CD14-positive monocyte (primary cell): ENCODE results near the gene NRM. TPM values are rescaled to one million over a fixed set of nuclear protein-coding genes. Genes with fewer than 3 reads are reported as not detected.

Source experiments
- DNase-seq, 3 donors: peaks; one replicate each; pipeline ENCODE4 v3.0.0-alpha.2; 2011 to 2022
- H2AFZ ChIP-seq: 2 replicates; pipeline ENCODE4 v1.6.0; 2012; ENCODE audit warnings: mild to moderate bottlenecking, low read depth, low read length, inconsistent platforms; ENCODE audit not compliant: insufficient read depth, poor library complexity, severe bottlenecking
- H3K27ac ChIP-seq, 2 donors: 1 replicate in 1 of 2; 2 replicates in 1 of 2; pipeline ENCODE4 v1.5.1; 2012 to 2013; ENCODE audit warnings: low read length in 2 of 2, control low read depth in 1 of 2, inconsistent platforms in 1 of 2, low read depth in 1 of 2, mild to moderate bottlenecking in 1 of 2
- H3K27me3 ChIP-seq, 2 donors: one replicate each; pipeline versions ENCODE4 v1.6.0 to v1.6.1; 2011 to 2013; ENCODE audit warnings: low read length in 2 of 2; ENCODE audit not compliant: control insufficient read depth in 2 of 2, insufficient read depth in 2 of 2
- H3K36me3 ChIP-seq, 2 donors: replicated peaks in 1 of 2; 1 replicate in 1 of 2; 2 replicates in 1 of 2; pipeline versions ENCODE4 v1.5.1 to v1.6.1; 2012 to 2013; ENCODE audit warnings: low read length in 2 of 2, control low read depth in 1 of 2, inconsistent platforms in 1 of 2, mild to moderate bottlenecking in 1 of 2; ENCODE audit not compliant: insufficient read depth in 2 of 2, control insufficient read depth in 1 of 2
- H3K4me1 ChIP-seq, 2 donors: 1 replicate in 1 of 2; 2 replicates in 1 of 2; pipeline versions ENCODE4 v1.5.1 to v1.6.1; 2012 to 2013; ENCODE audit warnings: low read length in 2 of 2, control low read depth in 1 of 2, inconsistent platforms in 1 of 2, mild to moderate bottlenecking in 1 of 2, moderate library complexity in 1 of 2; ENCODE audit not compliant: insufficient read depth in 2 of 2, control insufficient read depth in 1 of 2
- H3K4me2 ChIP-seq: replicated peaks from 2 replicates; pipeline ENCODE3; 2012; ENCODE audit warnings: low read length, moderate library complexity, mild to moderate bottlenecking; ENCODE audit not compliant: poor library complexity, severe bottlenecking; ENCODE audit errors: extremely low read depth
- H3K4me3 ChIP-seq, 3 experiments: fragments of 200-600 bp in 1 of 3; sonication (generic) in 1 of 3; replicated peaks in 1 of 3; 1 replicate in 2 of 3; 2 replicates in 1 of 3; pipeline ENCODE4 v1.5.1; 2011 to 2013; ENCODE audit warnings: low read length in 3 of 3, mild to moderate bottlenecking in 3 of 3, control low read depth in 2 of 3, low read depth in 2 of 3, inconsistent platforms in 1 of 3, moderate library complexity in 1 of 3
- H3K79me2 ChIP-seq: 2 replicates; pipeline ENCODE4 v1.6.0; 2012; ENCODE audit warnings: mild to moderate bottlenecking, control low read depth, inconsistent platforms, low read length, moderate library complexity; ENCODE audit not compliant: insufficient read depth
- H3K9ac ChIP-seq: 2 replicates; pipeline ENCODE4 v1.6.0; 2017; ENCODE audit warnings: low read length, mild to moderate bottlenecking; ENCODE audit not compliant: insufficient read depth, poor library complexity, severe bottlenecking
- H3K9me3 ChIP-seq, 2 donors: replicated peaks in 1 of 2; 1 replicate in 1 of 2; 2 replicates in 1 of 2; pipeline versions ENCODE4 v1.5.1 to v1.6.1; 2012 to 2013; ENCODE audit warnings: low read length in 2 of 2, control low read depth in 1 of 2; ENCODE audit not compliant: control insufficient read depth in 1 of 2, insufficient read depth in 1 of 2
- H4K20me1 ChIP-seq: 2 replicates; pipeline ENCODE4 v1.6.0; 2012; ENCODE audit warnings: mild to moderate bottlenecking, low read length, control low read depth, moderate library complexity; ENCODE audit not compliant: insufficient read depth
- H3K27ac Mint-ChIP-seq, 7 donors: one replicate each; pipeline ENCODE4 v1.8.0; 2020; ENCODE audit warnings: mild to moderate bottlenecking in 7 of 7, mixed read lengths in 7 of 7, moderate library complexity in 6 of 7, inconsistent platforms in 2 of 7
- H3K27me3 Mint-ChIP-seq, 3 donors: one replicate each; pipeline ENCODE4 v1.8.0; 2021 to 2022; ENCODE audit warnings: low read depth in 3 of 3, mild to moderate bottlenecking in 3 of 3, mixed read lengths in 3 of 3, moderate library complexity in 3 of 3, inconsistent platforms in 1 of 3
- H3K36me3 Mint-ChIP-seq, 2 donors: one replicate each; pipeline ENCODE4 v1.8.0; 2020; ENCODE audit warnings: mixed read lengths in 2 of 2, inconsistent platforms in 1 of 2, mild to moderate bottlenecking in 1 of 2
- H3K4me1 Mint-ChIP-seq: one replicate; pipeline ENCODE4 v1.8.0; 2020; ENCODE audit warnings: mild to moderate bottlenecking, mixed read lengths
- H3K4me3 Mint-ChIP-seq, 2 donors: one replicate each; pipeline ENCODE4 v1.8.0; 2020; ENCODE audit warnings: mild to moderate bottlenecking in 2 of 2, mixed read lengths in 2 of 2, moderate library complexity in 1 of 2
- H3K9me3 Mint-ChIP-seq, 7 donors: one replicate each; pipeline ENCODE4 v1.8.0; 2020 to 2022; ENCODE audit warnings: mixed read lengths in 7 of 7, mild to moderate bottlenecking in 6 of 7, moderate library complexity in 6 of 7, inconsistent platforms in 2 of 7
- CTCF ChIP-seq: fragments of 200-600 bp; IDR thresholded peaks from one replicate; pipeline ENCODE4 v1.8.0; 2022; ENCODE audit warnings: antibody characterized with exemption, mild to moderate bottlenecking
- WGBS: methylation state at CpG from one replicate; pipeline ENCODE4 v1.1.5; 2013; ENCODE audit warnings: missing lambda C conversion rate; ENCODE audit not compliant: insufficient coverage; 5-methylcytosine and 5-hydroxymethylcytosine counted together
- intact Hi-C, 2 donors: fragments of 100-400 bp; cut with micrococcal nuclease; formaldehyde crosslinking; loops; one replicate each; pipeline versions ENCODE4 v1.15.0 to v1.15.1; 2023
- polyA plus RNA-seq, 3 donors: library from polyadenylated mRNA; depleted of rRNA in 1 of 3; unstranded in 2 of 3; stranded (reverse) in 1 of 3; fragments of 300-500 nt in 2 of 3; fragments of >200 nt in 1 of 3; fragmentation: Illumina TruSeq in 2 of 3; gene quantifications; 1 replicate in 2 of 3; 2 replicates in 1 of 3; pipeline ENCODE4 v1.2.3, GENCODE V29; 2012 to 2021

The NRM gene
- polyA plus RNA-seq, 3 donors: 25.9 to 36.0 (median 35.0) TPM

- Histone ChIP-seq H3K4me1 (peaks cover 48 to 67% of the 10 kb centered on the region in 2 donors), H3K9ac (peak within 1 kb of the TSS; percentile 62), H3K9me3 (no peaks in the 10 kb centered on the region), H3K4me3 (peak within 1 kb of the TSS; percentile 89 to 99 (median 99)), H3K27ac (peak within 1 kb of the TSS; percentile 78 to 85), H3K4me2 (peak within 1 kb of the TSS; percentile 99), H3K79me2 (peaks cover 86% of the 10 kb centered on the region), H3K36me3 (peaks cover 24 to 26% of the 10 kb centered on the region in 2 donors), H3K27me3 (no peaks in the 10 kb centered on the region), H4K20me1 (peaks cover 37% of the 10 kb centered on the region), H2AFZ (peak within 1 kb of the TSS; percentile 60)
- peak within 1 kb of the TSS; percentile 90 to 99 (median 97) for H3K27ac Mint-ChIP-seq
- intact Hi-C loops: loop anchor here (2.0 to 10.0 kb wide), 5 partner anchors 33 to 238 kb away; partner anchors contain the start of genes MRPS18B (in 2 of the 2), PPP1R10 (in 2 of the 2), HLA-E (in 1 of the 2) and PPP1R18 (in 1 of the 2)
- no peak for TF ChIP-seq CTCF
- no peaks in the 10 kb centered on the region for H3K27me3 Mint-ChIP-seq
- peaks cover 25 to 30% of the 10 kb centered on the region in 2 donors for H3K36me3 Mint-ChIP-seq
- no peaks in the 10 kb centered on the region for H3K9me3 Mint-ChIP-seq
- DNase-seq: peak; percentile 96 to 98 (median 96)
- 0% methylated on average over 34 of the region's 38 CpGs for WGBS
- H3K4me1 Mint-ChIP-seq: peaks cover 51% of the 10 kb centered on the region
- H3K4me3 Mint-ChIP-seq: peak within 1 kb of the TSS; percentile 97 to 98
Measured at GRCh38 chr6:30719791-30720737, 29.3 kb upstream of the NRM start, which contains the start of gene TUBB. Gene TUBB, plus strand, starts transcription at chr6:30720352. Its CDS starts 155 bp downstream, at chr6:30720507.

GRCh38 chr6:30719356-30719755, 28.6 kb upstream of the NRM start:
- H3K79me2 ChIP-seq: peaks cover 79% of the 10 kb centered on the region
- peak overlapping the region; percentile 90 to 98 (median 95) for H3K27ac Mint-ChIP-seq
- peak overlapping the region; percentile 60 for H2AFZ ChIP-seq
- H3K36me3 Mint-ChIP-seq: peaks cover 24 to 30% of the 10 kb centered on the region in 2 donors
- peaks cover 17 to 19% of the 10 kb centered on the region in 2 donors for H3K36me3 ChIP-seq
- 13% methylated on average over 8 of the region's 8 CpGs for WGBS
- H3K4me3 Mint-ChIP-seq: peak overlapping the region; percentile 97 to 98
- peaks cover 30% of the 10 kb centered on the region for H4K20me1 ChIP-seq
- DNase-seq: no peak
- no peaks in the 10 kb centered on the region for H3K27me3 ChIP-seq
- H3K4me3 ChIP-seq: peak overlapping the region; percentile 65 to 99 (median 89)
- H3K9ac ChIP-seq: no peak overlapping the region
- peaks cover 0 to 1% (median 0%) of the 10 kb centered on the region in 3 donors for H3K27me3 Mint-ChIP-seq
- H3K4me1 Mint-ChIP-seq: peaks cover 45% of the 10 kb centered on the region
- peak overlapping the region; percentile 77 to 84 for H3K27ac ChIP-seq
- peak overlapping the region; percentile 99 for H3K4me2 ChIP-seq
- intact Hi-C loops: loop anchor here in 1 of 2 donors (2.0 kb wide), 1 partner anchor 103 kb away; the partner anchor contains the start of genes MRPS18B and PPP1R10
- no peaks in the 10 kb centered on the region for H3K9me3 ChIP-seq
- H3K9me3 Mint-ChIP-seq: no peaks in the 10 kb centered on the region
- no peak for TF ChIP-seq CTCF
- H3K4me1 ChIP-seq: peaks cover 45 to 63% of the 10 kb centered on the region in 2 donors
